ENCODE results near the gene PAWR. TPM values are rescaled to one million over a fixed set of nuclear protein-coding genes. Genes with fewer than 3 reads are reported as not detected.

PAWR gene
- total RNA-seq, 4 donors from 2014 or later: 44.3 to 67.3 (median 48.5) TPM

DNA sequence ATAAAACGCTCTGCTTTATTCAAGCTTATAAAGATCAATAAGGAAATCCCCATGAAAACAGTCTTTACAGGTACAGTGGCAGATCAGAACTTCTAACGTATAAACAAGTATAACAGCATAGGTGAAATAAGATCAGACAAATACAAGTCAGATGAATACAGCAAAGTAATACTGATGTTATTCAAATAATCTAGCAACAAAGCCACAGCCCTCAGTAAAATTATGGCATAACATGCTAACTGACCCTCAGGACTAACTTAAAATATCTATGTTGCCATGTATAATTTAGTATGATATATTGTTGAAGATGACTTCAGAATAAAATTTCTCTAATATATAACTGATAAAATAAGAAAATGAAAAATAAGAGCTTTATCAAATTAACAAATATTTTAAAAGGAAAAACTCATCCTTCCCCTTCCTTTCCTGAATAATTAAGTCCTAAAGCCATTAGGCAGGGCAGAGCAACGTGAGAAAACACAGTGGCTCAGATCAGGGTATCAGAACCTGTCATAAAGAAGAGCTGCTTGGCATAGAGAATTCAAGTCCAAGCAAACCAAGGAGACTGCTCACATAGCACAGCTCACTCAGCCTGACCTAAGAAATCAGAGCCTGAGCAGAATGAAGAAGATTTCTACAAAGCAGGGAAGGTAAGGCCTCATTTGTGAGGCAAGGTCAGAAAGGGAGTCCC lies 70.7 kb downstream of the PAWR start:
- intact Hi-C loops (cut with DNase I): no loop called here
- TF ChIP-seq, protein P1, sequence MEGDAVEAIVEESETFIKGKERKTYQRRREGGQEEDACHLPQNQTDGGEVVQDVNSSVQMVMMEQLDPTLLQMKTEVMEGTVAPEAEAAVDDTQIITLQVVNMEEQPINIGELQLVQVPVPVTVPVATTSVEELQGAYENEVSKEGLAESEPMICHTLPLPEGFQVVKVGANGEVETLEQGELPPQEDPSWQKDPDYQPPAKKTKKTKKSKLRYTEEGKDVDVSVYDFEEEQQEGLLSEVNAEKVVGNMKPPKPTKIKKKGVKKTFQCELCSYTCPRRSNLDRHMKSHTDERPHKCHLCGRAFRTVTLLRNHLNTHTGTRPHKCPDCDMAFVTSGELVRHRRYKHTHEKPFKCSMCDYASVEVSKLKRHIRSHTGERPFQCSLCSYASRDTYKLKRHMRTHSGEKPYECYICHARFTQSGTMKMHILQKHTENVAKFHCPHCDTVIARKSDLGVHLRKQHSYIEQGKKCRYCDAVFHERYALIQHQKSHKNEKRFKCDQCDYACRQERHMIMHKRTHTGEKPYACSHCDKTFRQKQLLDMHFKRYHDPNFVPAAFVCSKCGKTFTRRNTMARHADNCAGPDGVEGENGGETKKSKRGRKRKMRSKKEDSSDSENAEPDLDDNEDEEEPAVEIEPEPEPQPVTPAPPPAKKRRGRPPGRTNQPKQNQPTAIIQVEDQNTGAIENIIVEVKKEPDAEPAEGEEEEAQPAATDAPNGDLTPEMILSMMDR (IDR thresholded peaks at IDR 0.05): no peak
- no peak for TF ChIP-seq POLR2A (IDR thresholded peaks at IDR 0.05)
- no peaks in the 10 kb centered on the region for H3K9me3 ChIP-seq
- no peak overlapping the region for H3K27ac ChIP-seq
- H3K4me3 ChIP-seq: no peak overlapping the region
- H3K36me3 ChIP-seq: peaks cover 0 to 15% (median 0%) of the 10 kb centered on the region in 3 donors
- DNase-seq: no peak
- no peaks in the 10 kb centered on the region for H3K27me3 ChIP-seq
- H3K4me1 ChIP-seq: peaks cover 0 to 14% (median 0%) of the 10 kb centered on the region in 3 donors
- WGBS, 2 donors: 79 to 84% methylated on average over 3 of the region's 3 CpGs

DNA sequence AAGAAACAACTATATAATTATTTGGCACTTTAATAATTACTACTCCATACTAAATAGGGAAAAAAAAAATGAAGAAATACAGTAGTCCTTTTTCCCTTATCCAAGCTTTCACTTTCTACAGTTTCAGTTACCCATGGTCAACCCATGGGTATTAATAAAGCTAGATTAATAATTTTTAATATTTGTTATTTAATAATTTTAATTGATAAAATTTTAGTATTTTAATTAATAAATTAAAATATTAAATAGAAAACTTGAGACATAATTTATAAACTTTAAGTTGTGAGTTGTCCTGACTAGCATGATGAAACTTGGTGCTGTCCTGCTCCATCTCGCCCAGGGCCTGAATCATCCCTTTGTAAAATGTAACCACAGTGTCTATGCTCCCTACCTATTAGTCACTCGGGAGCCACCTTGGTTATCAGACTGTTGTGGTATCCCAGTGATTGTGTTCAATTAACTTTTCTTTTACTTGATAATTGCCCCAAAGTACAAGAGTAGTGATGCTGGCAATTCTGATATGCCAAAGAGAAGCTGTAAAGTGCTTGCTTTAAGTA lies 71.8 kb downstream of the PAWR start:
- no peak for TF ChIP-seq POLR2A (IDR thresholded peaks at IDR 0.05)
- TF ChIP-seq, protein P1 (IDR thresholded peaks at IDR 0.05): no peak
- Histone ChIP-seq H3K27ac (no peak overlapping the region), H3K36me3 (peaks cover 0 to 15% (median 0%) of the 10 kb centered on the region in 3 donors), H3K4me3 (no peak overlapping the region), H3K4me1 (peaks cover 0 to 20% (median 0%) of the 10 kb centered on the region in 3 donors), H3K9me3 (no peaks in the 10 kb centered on the region), H3K27me3 (no peaks in the 10 kb centered on the region)
- 44 to 62% methylated on average over 2 of the region's 2 CpGs for WGBS, 2 donors
- intact Hi-C loops (cut with DNase I): no loop called here
- no peak for DNase-seq

DNA sequence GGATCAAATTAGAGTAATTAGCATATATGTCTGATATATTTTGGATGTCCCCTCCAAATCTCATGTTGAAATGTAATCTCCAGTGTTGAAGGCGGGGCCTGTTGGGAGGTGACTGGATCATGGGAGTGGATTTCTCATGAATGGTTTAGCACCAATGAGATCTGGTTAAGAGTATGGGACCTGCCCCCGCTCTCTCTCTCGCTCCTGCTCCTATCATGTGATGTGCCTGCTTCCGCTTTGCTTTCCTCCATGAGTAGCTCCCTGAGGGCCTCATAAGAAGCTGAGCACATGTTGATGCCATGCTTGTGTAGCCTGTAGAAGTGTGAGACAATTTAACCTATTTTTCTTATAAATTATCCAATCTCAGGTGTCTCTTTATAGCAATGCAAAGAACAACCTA lies 73.1 kb downstream of the PAWR start:
- TF ChIP-seq, protein P1 (IDR thresholded peaks at IDR 0.05): no peak
- TF ChIP-seq POLR2A (IDR thresholded peaks at IDR 0.05): no peak
- H3K4me3 ChIP-seq: no peak overlapping the region
- H3K9me3 ChIP-seq: no peaks in the 10 kb centered on the region
- no peaks in the 10 kb centered on the region for H3K27me3 ChIP-seq
- H3K27ac ChIP-seq: no peak overlapping the region
- peaks cover 0 to 21% (median 0%) of the 10 kb centered on the region in 3 donors for H3K36me3 ChIP-seq
- DNase-seq: no peak
- intact Hi-C loops (cut with DNase I): no loop called here
- H3K4me1 ChIP-seq: peaks cover 0 to 20% (median 0%) of the 10 kb centered on the region in 3 donors
- 97% methylated on average over 4 of the region's 4 CpGs for WGBS, 2 donors

DNA sequence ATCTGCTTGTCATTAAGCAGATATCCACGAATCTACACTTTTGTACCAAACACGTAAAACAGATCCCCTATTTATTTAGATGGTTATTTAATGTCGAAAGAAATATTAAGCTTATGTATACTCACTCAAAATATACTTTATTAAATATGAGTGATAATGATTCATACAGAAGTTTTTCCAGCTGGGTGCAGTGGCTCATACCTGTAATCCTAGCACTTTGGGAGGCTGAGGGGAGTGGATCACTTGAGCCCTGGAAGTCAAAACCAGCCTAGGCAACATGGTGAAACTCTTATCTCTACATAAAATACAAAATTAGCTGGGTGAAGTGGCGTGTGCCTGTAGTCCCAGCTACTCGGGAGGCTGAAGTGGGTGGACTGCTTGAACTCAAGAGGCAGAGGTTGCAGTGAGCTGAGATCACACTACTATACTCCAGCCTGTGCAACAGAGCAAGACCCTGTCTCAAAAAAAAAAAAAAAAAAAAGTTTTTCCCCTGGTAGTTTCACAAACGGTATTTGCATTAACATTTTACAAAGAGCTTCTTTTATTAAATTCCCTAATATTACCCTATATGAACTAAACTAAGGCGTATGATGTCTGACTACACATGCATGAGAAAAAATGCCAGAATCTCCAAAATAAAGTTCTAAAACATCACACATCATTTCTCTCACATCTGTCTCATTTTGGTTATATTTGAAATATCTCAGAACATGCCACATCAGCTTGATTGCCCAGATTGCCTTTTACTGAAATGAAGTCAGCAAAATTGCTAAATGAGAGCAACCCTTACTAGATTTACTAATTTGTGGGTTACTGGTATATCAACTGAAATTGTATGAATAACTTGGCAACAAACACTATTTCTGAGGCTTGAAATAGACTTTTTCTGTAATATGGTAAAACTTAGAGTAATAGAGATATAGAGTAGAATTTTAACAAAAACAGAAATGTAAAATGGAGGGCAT lies 74.9 kb downstream of the PAWR start:
- H3K9me3 ChIP-seq: no peaks in the 10 kb centered on the region
- peaks cover 0 to 20% (median 0%) of the 10 kb centered on the region in 3 donors for H3K4me1 ChIP-seq
- no peak for DNase-seq
- TF ChIP-seq, protein P1 (IDR thresholded peaks at IDR 0.05): no peak
- TF ChIP-seq POLR2A (IDR thresholded peaks at IDR 0.05): no peak
- H3K27ac ChIP-seq: no peak overlapping the region
- H3K36me3 ChIP-seq: peaks cover 0 to 20% (median 0%) of the 10 kb centered on the region in 3 donors
- intact Hi-C loops (cut with DNase I): no loop called here
- WGBS, 2 donors: 67 to 68% methylated on average over 7 of the region's 7 CpGs
- H3K4me3 ChIP-seq: no peak overlapping the region
- H3K27me3 ChIP-seq: no peaks in the 10 kb centered on the region
